Stimulated activated CD4-positive, alpha-beta T cell treated with anti-CD3 and anti-CD28 coated beads, Interleukin-4, amount 100 ng/mL, for 48 hours (primary cell): ENCODE measurements around the gene RNF167.
"Not testable (repeated sequence)": the region's sequence is repeated elsewhere in the genome, so short reads cannot be mapped to it uniquely, and the experiment has no call there.

ENCODE experiments used
- DNase-seq, 2 donors: peaks; one replicate each; pipeline ENCODE4 v3.0.0-alpha.2; 2020; ENCODE audit warnings: low read depth in 2 of 2

Gene RNF167

DNA sequence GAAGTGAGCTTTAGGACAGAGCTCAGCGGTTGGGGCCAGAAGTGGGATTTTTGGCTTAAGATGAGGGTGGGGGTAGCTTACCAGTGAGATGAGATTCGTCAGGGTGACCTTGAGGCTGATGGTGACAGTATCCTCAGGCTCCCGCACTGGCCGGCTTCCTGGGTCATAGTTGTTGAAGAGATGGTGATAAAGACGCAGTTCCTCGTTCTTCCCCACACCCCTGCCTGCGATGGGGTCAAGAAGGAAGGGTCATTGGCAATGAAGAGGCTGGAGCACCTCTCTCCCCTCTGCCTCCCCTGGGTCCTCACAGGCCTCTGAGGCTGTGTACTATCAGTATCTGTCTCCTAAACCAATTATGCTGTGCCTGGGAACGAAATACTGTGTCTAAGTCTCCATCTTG lies 37.5 kb upstream of the RNF167 start:
- no peak for DNase-seq

- peak; percentile 69 to 73 for DNase-seq
Measured at GRCh38 chr17:4903051-4903818, 36.8 kb upstream of the RNF167 start, which contains the start of gene CHRNE. Gene CHRNE, minus strand, starts transcription at chr17:4903098. Its CDS starts 35 bp downstream, at chr17:4903063.

DNA sequence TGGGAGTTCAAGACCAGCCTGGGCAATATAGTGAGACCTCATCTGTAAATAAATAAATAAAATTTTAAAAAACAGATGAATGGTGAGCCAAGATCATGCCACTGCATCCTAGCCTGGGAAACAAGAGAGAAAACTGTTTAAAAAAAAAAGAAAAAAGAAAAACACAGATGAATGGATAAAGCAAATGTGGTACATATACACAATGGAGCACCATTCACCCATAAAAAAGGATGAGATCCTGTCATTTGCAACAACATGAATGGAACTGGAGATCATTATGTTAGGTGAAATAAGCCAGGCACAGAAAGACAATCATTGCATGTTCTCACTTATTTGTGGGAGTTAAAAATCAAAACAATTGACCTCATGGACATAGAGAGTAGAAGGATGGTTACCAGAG lies 33.4 kb upstream of the RNF167 start:
- not testable (repeated sequence) for DNase-seq

DNA sequence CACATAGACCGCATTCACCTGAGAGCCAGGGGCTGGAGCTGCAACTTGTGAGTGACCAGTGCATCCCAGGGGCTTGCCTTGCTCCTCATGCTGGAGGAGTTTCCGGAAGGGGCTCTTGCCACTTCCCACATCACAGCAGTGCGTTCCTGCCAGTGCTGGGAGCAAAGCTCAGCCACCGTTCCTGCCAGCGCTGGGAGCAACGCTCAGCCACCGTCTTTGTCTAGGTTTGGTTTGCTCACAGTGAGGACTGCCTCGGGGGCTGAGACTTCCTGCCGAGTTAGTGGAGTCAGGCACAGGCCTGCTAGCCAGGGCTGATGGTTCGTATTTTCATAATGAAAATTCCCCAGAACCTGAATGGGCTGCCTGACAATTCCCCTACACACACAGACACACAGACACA lies 31.8 kb upstream of the RNF167 start:
- no peak for DNase-seq

GRCh38 chr17:4908711-4909496 lies 31.2 kb upstream of the RNF167 start:
- peak; percentile 47 to 62 for DNase-seq

GRCh38 chr17:4913994-4914393 lies 26.1 kb upstream of the RNF167 start:
- DNase-seq, result no peak

- not testable (repeated sequence) for DNase-seq
Measured at GRCh38 chr17:4914551-4914950, 25.5 kb upstream of the RNF167 start.

DNA sequence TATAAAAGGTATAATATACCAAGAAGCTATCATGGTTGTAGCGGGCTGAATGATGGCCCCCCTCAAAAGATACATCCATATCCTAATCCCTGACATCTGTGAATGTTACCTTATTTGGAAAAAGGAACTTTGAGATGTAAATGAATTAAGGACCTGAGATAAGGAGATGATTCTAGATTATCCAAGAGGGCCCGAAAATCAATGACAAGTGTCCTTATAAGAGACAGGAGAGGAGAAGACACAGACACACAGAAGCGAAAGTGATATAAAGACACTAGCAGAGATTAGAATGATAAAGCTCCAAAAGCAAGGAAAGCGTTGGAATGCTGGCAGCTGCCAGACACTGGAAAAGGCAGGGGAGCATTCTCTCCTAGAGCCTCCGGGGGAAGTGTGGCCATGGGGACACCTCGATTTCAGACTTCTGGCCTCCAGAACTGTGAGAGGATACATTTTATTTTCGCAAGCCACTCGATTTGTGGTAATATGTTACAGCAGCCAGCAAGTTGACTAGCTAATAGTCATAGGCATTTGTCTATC lies 20.5 kb upstream of the RNF167 start:
- DNase-seq, result no peak

DNA sequence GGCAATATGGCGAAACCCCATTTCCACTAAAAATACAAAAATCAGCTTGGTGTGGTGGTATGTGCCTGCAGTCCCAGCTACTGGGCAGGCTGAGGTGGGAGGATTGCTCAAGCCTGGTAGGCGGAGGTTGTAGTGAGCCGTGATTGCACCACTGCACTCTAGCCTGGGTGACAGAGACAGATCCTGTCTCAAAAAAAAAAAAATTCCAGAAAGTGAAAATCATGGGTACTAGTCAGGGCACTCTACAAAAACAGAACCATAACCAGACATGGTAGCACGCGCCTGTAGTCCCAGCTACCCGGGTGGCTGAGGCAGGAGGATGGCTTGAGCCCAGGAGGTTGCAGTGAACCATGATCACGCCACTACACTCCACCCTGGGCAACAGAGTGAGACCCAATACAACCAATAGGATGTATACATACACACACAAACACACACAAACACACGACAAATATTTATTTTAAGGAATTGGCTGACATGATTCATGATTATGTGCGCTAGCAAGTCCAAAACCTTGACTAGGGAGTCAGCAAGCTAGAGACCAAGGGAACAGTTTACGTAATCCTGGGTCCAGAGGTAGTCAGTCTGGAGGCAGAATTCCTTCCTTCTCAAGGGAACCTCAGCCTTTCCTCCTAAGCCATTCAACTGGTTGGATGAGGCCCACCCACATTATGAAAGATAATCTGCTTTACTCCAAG lies 19.6 kb upstream of the RNF167 start:
- no peak for DNase-seq

DNA sequence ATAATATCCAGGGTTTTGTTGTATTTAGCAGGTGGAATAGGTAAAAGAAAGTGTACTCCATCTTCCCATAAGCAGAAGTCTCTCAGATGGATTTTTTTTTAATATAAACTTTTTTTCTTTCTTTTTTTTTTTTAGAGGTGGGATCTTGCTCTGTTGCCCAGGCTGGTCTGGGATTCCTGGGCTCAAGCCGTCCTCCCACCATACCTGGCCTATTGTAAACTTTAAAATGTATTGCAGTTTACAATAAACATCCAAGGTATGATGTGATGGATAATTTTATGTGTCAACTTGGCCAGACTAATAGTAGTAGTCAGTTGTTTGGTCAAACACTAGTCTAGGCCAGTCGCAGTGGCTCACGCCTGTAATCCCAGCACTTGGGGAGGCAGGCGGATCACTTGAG lies 18.7 kb upstream of the RNF167 start:
- DNase-seq, result no peak

GRCh38 chr17:4926577-4927335 lies 13.3 kb upstream of the RNF167 start:
- not testable (repeated sequence) for DNase-seq

- DNase-seq, result no peak
Measured at GRCh38 chr17:4928881-4929280, 11.2 kb upstream of the RNF167 start.

DNA sequence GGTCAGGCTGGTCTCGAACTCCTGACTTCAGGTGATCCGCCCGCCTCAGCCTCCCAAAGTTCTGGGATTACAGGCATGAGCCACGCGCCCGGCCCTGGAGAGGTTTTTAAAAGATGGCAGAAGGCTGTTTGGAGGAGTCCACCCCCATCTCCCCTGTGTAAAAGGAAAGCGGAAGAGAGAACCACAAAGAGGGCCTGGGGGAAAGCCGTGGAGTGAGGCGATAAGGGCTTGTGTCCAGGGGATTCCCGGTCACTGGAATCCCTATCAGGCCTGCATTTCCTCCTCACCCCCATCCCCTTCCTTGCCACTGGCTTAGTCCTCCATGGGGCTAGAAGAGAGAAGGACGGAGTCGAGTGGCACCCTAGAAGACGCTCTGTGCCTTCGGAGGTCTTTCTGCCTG lies 8.1 kb upstream of the RNF167 start, which contains the start of gene GP1BA:
GP1BA (plus strand) TSS at position 315 of the 400 bp plus-strand sequence. CDS start 328 bp downstream, outside the sequence.
- no peak for DNase-seq

DNA sequence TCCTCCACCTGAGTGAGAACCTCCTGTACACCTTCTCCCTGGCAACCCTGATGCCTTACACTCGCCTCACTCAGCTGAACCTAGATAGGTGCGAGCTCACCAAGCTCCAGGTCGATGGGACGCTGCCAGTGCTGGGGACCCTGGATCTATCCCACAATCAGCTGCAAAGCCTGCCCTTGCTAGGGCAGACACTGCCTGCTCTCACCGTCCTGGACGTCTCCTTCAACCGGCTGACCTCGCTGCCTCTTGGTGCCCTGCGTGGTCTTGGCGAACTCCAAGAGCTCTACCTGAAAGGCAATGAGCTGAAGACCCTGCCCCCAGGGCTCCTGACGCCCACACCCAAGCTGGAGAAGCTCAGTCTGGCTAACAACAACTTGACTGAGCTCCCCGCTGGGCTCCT lies 7.3 kb upstream of the RNF167 start:
- DNase-seq, result no peak

DNA sequence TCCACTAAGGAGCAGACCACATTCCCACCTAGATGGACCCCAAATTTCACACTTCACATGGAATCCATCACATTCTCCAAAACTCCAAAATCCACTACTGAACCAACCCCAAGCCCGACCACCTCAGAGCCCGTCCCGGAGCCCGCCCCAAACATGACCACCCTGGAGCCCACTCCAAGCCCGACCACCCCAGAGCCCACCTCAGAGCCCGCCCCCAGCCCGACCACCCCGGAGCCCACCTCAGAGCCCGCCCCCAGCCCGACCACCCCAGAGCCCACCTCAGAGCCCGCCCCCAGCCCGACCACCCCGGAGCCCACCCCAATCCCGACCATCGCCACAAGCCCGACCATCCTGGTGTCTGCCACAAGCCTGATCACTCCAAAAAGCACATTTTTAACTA lies 6.4 kb upstream of the RNF167 start:
- no peak for DNase-seq

- DNase-seq, result no peak
Measured at GRCh38 chr17:4934173-4934979, 5.7 kb upstream of the RNF167 start.

DNA sequence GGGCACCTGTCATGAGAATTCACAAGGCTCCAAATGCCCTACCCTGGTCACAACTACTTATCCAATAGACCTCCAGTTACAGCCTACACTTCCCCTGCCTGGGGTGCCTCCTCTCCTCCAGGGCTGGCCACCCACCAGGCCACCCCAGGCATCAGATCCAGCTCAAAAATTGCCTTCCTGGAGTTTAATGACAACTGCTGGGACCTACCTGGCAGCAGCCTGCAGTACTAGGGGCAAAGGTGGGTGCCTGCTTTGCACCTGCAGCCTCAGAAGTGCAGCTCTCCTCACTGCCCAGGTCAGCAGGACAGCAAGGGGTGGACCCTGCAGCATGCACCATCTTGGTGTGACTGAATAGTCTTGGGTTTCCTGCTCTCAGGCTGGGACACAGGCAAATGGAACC lies 4.4 kb upstream of the RNF167 start:
- DNase-seq, result no peak

DNA sequence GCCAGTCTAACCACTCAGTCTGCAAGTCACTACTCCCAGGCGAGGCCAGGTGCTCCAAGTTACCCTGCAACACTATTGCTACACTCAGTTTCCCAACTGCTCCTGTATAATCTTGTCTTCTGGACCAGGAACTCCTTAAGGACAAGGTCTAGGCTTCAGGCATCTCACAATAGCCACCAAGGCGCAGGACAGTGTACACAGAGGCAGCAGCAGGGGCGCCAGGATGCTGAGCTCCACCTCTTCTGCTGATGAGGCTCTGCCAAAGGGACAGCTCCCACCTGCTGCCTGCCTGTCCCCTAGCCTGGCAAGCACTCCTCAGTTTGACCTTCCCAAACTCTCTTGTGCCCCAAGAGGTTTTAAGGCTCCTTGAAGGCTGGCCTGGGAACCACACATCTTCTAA lies 3.6 kb upstream of the RNF167 start:
- no peak for DNase-seq

GRCh38 chr17:4937553-4937952 lies 2.5 kb upstream of the RNF167 start:
- DNase-seq, result no peak

- DNase-seq, result no peak
Measured at GRCh38 chr17:4938069-4938491, 2.0 kb upstream of the RNF167 start.
